Activated CD4-positive, alpha-beta T cell treated with anti-CD3 and anti-CD28 coated beads, Interleukin-2, amount 10 ng/mL, durations not matched to agents 24 days and 14 days (primary cell): ENCODE measurements around the gene NLRC5. TPM values are rescaled to one million over a fixed set of nuclear protein-coding genes. Genes with fewer than 3 reads are reported as not detected.
"Not testable (repeated sequence)": the region's sequence is repeated elsewhere in the genome, so short reads cannot be mapped to it uniquely, and the experiment has no call there.

Source experiments
- DNase-seq: peaks from one replicate; pipeline ENCODE4 v3.0.0; 2022
- H3K27ac Mint-ChIP-seq: one replicate; pipeline ENCODE4 v1.8.0; 2022; ENCODE audit warnings: mild to moderate bottlenecking, mixed read lengths
- H3K27me3 Mint-ChIP-seq: one replicate; pipeline ENCODE4 v1.8.0; 2022; ENCODE audit warnings: mixed read lengths
- H3K36me3 Mint-ChIP-seq: one replicate; pipeline ENCODE4 v1.8.0; 2022; ENCODE audit warnings: low read depth, mild to moderate bottlenecking, mixed read lengths
- H3K4me1 Mint-ChIP-seq: one replicate; pipeline ENCODE4 v1.8.0; 2021; ENCODE audit warnings: mixed read lengths
- H3K4me3 Mint-ChIP-seq: one replicate; pipeline ENCODE4 v1.8.0; 2022; ENCODE audit warnings: mild to moderate bottlenecking, moderate library complexity, mixed read lengths
- H3K9me3 Mint-ChIP-seq: one replicate; pipeline ENCODE4 v1.8.0; 2021; ENCODE audit warnings: mixed read lengths
- intact Hi-C: fragments of 100-400 bp; cut with micrococcal nuclease; formaldehyde crosslinking; loops from one replicate; pipeline ENCODE4 v1.15.1; 2023
- total RNA-seq: library from RNA; stranded (reverse); gene quantifications from 2 replicates; pipeline ENCODE4 v1.2.3, GENCODE V29; 2022

NLRC5 gene
- total RNA-seq, 1 donor from 2014 or later = 214 TPM

DNA sequence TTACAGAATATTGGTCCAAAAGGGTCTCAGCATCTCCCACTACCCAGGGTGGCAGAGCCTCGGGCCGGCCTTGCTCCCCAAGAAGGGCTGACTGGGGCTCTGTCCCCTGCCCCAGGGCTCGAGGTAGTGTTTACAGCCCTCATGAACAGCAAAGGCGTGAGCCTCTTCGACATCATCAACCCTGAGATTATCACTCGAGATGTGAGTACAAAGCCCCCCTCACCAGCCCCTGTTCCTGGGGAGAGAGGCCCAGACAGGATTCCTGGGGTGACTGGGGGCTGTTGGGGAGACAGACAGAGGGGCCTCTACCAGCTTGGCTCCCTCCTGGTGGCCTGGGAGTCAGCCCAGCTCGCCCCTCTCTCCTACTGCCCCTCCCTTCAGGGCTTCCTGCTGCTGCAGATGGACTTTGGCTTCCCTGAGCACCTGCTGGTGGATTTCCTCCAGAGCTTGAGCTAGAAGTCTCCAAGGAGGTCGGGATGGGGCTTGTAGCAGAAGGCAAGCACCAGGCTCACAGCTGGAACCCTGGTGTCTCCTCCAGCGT is 6.1 kb upstream of the NLRC5 start:
- H3K36me3 Mint-ChIP-seq = peaks cover 57% of the 10 kb centered on the region

DNA sequence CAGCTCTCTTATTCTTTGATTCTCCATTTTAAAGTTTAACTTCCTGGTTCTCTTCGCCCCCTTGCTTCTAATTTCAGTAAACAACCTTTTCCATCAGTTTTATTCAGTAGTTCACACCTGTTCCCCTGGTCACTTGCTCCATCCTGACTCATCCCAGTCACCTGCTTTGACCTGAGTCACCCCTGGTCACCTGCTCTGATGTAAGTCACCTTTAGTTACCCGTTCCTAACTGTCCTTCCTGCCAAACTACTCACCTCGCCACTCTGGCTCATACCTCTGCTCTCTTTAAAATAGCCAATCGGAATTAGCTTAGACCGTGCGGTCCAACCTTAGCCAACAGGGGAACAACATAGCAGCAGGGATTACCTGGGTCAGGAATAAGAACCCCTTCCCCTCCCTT is 4.7 kb upstream of the NLRC5 start:
- peak overlapping the region; percentile 80 for H3K27ac Mint-ChIP-seq
- no peak for DNase-seq
- H3K4me1 Mint-ChIP-seq = peaks cover 73% of the 10 kb centered on the region
- no peaks in the 10 kb centered on the region for H3K9me3 Mint-ChIP-seq
- peaks cover 66% of the 10 kb centered on the region for H3K36me3 Mint-ChIP-seq
- intact Hi-C loops = no loop called here
- H3K27me3 Mint-ChIP-seq = no peaks in the 10 kb centered on the region
- H3K4me3 Mint-ChIP-seq = peak overlapping the region; percentile 97

More for the DNA sequence above, 6.1 kb upstream of the NLRC5 start:
- Mint-ChIP-seq H3K9me3 (no peaks in the 10 kb centered on the region), H3K4me1 (peaks cover 69% of the 10 kb centered on the region), H3K27ac (peak overlapping the region; percentile 31), H3K27me3 (no peaks in the 10 kb centered on the region), H3K4me3 (no peak overlapping the region)
- DNase-seq = no peak
- intact Hi-C loops = no loop called here

GRCh38 chr16:56985288-56985961 is 3.9 kb upstream of the NLRC5 start:
- peak overlapping the region; percentile 97 for H3K4me3 Mint-ChIP-seq
- intact Hi-C loops = no loop called here
- H3K4me1 Mint-ChIP-seq = peaks cover 73% of the 10 kb centered on the region
- peak overlapping the region; percentile 80 for H3K27ac Mint-ChIP-seq
- no peaks in the 10 kb centered on the region for H3K27me3 Mint-ChIP-seq
- H3K36me3 Mint-ChIP-seq = peaks cover 69% of the 10 kb centered on the region
- no peak for DNase-seq
- H3K9me3 Mint-ChIP-seq = no peaks in the 10 kb centered on the region

- H3K9me3 Mint-ChIP-seq = no peaks in the 10 kb centered on the region
- no peak for DNase-seq
- H3K4me1 Mint-ChIP-seq = peaks cover 74% of the 10 kb centered on the region
- peak overlapping the region; percentile 80 for H3K27ac Mint-ChIP-seq
- H3K27me3 Mint-ChIP-seq = no peaks in the 10 kb centered on the region
- intact Hi-C loops = no loop called here
- peaks cover 72% of the 10 kb centered on the region for H3K36me3 Mint-ChIP-seq
- H3K4me3 Mint-ChIP-seq = peak overlapping the region; percentile 97
Measured at GRCh38 chr16:56985962-56986360, 3.4 kb upstream of the NLRC5 start.

DNA sequence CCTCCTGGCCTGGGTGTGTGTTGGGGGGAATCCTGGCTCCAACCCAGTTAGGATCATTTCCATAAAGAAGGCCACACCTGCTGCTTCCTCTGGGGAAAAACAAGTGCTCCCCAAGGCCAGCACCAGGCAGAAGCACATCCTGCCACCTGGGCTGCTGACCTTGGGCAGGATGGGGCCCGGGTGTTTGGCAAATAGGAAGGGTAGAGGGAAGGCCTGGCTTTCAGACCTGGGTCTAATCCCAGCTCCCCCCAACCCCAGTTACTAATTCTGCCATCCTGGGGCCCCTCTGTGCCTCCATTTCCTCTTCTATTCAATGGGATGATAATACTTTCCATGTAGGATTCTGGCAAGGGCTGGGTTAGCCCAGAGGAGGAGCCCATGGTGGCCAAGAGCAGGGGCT is 3.0 kb upstream of the NLRC5 start:
- peaks cover 69% of the 10 kb centered on the region for H3K36me3 Mint-ChIP-seq
- no peaks in the 10 kb centered on the region for H3K9me3 Mint-ChIP-seq
- H3K27ac Mint-ChIP-seq = peak overlapping the region; percentile 80

DNA sequence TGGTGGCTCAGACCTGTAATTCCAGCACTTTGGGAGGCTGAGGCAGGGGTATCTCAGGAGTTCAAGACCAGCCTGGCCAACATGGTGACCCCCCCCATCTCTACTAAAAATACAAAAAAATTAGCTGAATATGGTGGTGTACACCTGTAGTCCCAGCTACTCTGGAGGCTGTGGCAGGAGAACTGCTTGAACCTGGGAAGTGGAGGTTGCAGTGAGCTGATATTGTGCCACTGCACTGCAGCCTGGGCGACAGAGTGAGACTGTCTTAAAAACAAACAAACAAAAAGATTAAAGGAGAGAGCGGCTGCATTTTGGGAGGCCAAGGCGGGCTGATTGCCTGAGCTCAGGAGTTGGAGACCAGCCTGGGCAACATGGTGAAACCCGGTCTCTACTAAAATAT is 2.4 kb upstream of the NLRC5 start:
- DNase-seq, H3K27me3 Mint-ChIP-seq, intact Hi-C loops, H3K9me3 Mint-ChIP-seq: not testable (repeated sequence)
- Mint-ChIP-seq H3K4me3 (peak overlapping the region; percentile 97), H3K36me3 (peaks cover 68% of the 10 kb centered on the region), H3K27ac (peak overlapping the region; percentile 80), H3K4me1 (peaks cover 70% of the 10 kb centered on the region)

More for the DNA sequence above, 3.0 kb upstream of the NLRC5 start:
- intact Hi-C loops = no loop called here
- DNase-seq = no peak
- Mint-ChIP-seq H3K4me1 (peaks cover 71% of the 10 kb centered on the region), H3K27me3 (no peaks in the 10 kb centered on the region), H3K4me3 (peak overlapping the region; percentile 97)

GRCh38 chr16:56987692-56988091 is 1.7 kb upstream of the NLRC5 start:
- H3K4me3 Mint-ChIP-seq = peak overlapping the region; percentile 97
- intact Hi-C loops = no loop called here
- peaks cover 68% of the 10 kb centered on the region for H3K4me1 Mint-ChIP-seq
- H3K27me3 Mint-ChIP-seq = no peaks in the 10 kb centered on the region
- H3K27ac Mint-ChIP-seq = peak overlapping the region; percentile 99
- peaks cover 64% of the 10 kb centered on the region for H3K36me3 Mint-ChIP-seq
- H3K9me3 Mint-ChIP-seq = no peaks in the 10 kb centered on the region
- no peak for DNase-seq

- Mint-ChIP-seq H3K4me3 (peak overlapping the region; percentile 97), H3K27ac (peak overlapping the region; percentile 99), H3K27me3 (no peaks in the 10 kb centered on the region), H3K36me3 (peaks cover 65% of the 10 kb centered on the region), H3K4me1 (peaks cover 69% of the 10 kb centered on the region), H3K9me3 (no peaks in the 10 kb centered on the region)
- intact Hi-C loops = no loop called here
- peak; percentile 68 for DNase-seq
Measured at GRCh38 chr16:56988161-56988947, 1.0 kb upstream of the NLRC5 start.

DNA sequence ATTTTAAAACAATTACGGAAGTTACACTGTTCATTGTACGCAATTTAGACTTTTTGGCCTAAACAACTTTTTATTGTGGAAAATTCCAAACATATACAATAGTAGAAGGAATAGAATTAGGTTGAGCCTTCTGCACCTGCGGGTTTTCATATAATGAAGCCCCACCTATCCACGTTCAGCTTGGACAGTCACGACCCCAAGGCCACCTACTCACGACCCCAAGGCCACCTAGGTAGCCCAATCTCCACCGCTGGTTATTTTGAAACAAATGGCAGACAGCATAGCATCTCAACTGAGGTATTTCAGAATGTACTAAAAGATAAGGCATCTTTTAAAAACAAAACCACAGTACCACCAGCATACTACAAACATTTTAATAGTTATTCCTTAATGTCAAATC is 631 bp downstream of the NLRC5 start:
- Mint-ChIP-seq H3K36me3 (peaks cover 71% of the 10 kb centered on the region), H3K9me3 (no peaks in the 10 kb centered on the region), H3K27ac (peak overlapping the region; percentile 99), H3K27me3 (no peaks in the 10 kb centered on the region), H3K4me3 (peak overlapping the region; percentile 97), H3K4me1 (peaks cover 71% of the 10 kb centered on the region)
- DNase-seq = peak; percentile 70
- intact Hi-C loops = loop anchor here (1.0 to 5.0 kb wide), 5 partner anchors 24 to 378 kb away; no protein-coding TSS in a partner anchor

DNA sequence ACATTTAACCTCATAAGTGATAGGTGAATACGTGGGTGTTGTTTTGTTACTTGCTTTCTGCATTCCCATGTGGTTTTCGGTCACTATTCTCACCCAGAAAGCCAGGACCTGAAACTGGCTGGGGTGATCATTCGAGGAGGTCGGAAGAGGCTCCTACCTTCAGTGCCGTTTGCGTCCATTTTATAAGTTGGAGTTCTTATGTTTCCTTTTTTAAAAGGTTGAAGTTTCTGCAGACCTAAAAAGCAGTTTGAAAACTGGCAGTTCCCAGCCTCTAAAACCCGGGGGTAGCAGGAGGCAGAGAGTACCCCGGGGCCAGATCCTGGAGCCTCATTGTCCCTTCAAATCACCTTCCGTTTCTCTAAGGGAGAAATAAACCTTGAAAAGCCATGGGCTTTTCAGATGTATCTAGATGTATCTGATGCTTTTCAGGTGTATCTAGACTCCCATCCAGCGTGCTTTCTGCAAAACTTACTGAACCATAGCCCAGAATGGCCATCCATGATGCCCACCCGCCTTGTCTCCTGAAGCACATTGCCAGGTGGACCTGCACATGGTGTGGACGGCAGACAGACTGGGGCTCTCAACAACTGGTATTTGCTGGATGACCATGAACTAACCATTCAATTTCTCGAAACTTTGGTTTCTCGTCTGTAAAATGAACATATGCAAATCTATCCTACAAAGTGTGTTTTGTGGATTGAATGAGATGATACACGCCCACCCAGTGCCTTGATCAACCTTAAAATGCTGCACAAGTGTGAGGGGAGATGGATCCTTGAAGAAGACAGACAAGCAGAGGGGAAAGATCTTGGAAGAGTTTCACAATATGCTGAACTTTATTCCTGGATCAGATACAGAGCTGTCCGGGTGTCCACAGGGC is 1.3 kb downstream of the NLRC5 start:
- DNase-seq = peak; percentile 76
- H3K27me3 Mint-ChIP-seq = no peaks in the 10 kb centered on the region
- no peaks in the 10 kb centered on the region for H3K9me3 Mint-ChIP-seq
- H3K36me3 Mint-ChIP-seq = peaks cover 67% of the 10 kb centered on the region
- intact Hi-C loops = loop anchor here (1.0 to 5.0 kb wide), 3 partner anchors 10 to 378 kb away; no protein-coding TSS in a partner anchor
- peak overlapping the region; percentile 97 for H3K4me3 Mint-ChIP-seq
- H3K4me1 Mint-ChIP-seq = peaks cover 71% of the 10 kb centered on the region
- H3K27ac Mint-ChIP-seq = peak overlapping the region; percentile 99

DNA sequence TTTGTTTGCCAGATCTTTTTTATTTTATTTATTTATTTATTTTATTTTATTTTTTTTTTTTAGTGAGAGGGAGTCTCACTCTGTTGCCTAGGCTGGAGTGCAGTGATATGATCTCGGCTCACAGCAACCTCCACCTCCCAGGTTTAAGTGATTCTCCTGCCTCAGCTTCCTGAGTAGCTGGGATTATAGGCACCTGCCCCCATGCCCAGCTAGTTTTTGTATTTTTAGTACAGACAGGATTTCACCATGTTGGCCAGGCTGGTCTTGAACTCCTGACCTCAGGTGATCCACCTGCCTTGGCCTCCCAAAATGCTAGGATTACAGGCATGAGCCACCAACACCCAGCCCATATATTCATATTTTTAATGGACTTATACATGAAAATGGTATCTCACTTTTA is 3.1 kb downstream of the NLRC5 start:
- Mint-ChIP-seq H3K4me3 (peak overlapping the region; percentile 97), H3K36me3 (peaks cover 70% of the 10 kb centered on the region), H3K27ac (peak overlapping the region; percentile 25), H3K4me1 (peaks cover 69% of the 10 kb centered on the region)
- H3K27me3 Mint-ChIP-seq, H3K9me3 Mint-ChIP-seq, DNase-seq: not testable (repeated sequence)
- intact Hi-C loops = loop anchor here (5.0 kb wide), 1 partner anchor 380 kb away; no protein-coding TSS in a partner anchor

DNA sequence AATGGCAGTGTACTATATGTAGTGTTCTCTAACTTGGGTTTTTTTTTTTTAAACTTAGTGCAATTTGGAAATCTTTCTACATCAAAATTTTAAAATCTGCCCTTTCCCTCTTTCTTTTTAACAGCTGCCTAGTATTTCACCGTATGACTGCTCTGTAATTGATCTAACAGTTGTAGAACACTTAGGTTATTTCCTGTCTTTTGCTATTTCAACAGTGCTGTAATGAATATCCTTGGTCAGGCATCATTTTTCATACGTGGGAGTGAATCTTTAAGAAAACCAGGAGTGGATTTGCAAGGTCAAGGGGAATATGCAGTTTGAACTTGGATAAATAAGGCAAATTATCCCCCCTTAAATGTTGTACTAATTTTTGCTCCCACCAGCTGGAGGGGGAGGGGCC is 3.8 kb downstream of the NLRC5 start:
- peaks cover 67% of the 10 kb centered on the region for H3K4me1 Mint-ChIP-seq
- DNase-seq = no peak
- intact Hi-C loops = loop anchor here (5.0 kb wide), 1 partner anchor 381 kb away; no protein-coding TSS in a partner anchor
- H3K27me3 Mint-ChIP-seq = no peaks in the 10 kb centered on the region
- H3K36me3 Mint-ChIP-seq = peaks cover 65% of the 10 kb centered on the region
- H3K9me3 Mint-ChIP-seq = no peaks in the 10 kb centered on the region
- H3K4me3 Mint-ChIP-seq = peak overlapping the region; percentile 69
- H3K27ac Mint-ChIP-seq = peak overlapping the region; percentile 55

GRCh38 chr16:56994311-56994710 is 5.0 kb downstream of the NLRC5 start:
- Mint-ChIP-seq H3K4me1 (peaks cover 72% of the 10 kb centered on the region), H3K36me3 (peaks cover 64% of the 10 kb centered on the region), H3K27ac (peak overlapping the region; percentile 81), H3K27me3 (no peaks in the 10 kb centered on the region), H3K9me3 (no peaks in the 10 kb centered on the region), H3K4me3 (peak overlapping the region; percentile 69)
- intact Hi-C loops = loop anchor here (5.0 kb wide), 1 partner anchor 382 kb away; no protein-coding TSS in a partner anchor
- no peak for DNase-seq
